Measurements from ENCODE around the gene CLASP1.

DNA sequence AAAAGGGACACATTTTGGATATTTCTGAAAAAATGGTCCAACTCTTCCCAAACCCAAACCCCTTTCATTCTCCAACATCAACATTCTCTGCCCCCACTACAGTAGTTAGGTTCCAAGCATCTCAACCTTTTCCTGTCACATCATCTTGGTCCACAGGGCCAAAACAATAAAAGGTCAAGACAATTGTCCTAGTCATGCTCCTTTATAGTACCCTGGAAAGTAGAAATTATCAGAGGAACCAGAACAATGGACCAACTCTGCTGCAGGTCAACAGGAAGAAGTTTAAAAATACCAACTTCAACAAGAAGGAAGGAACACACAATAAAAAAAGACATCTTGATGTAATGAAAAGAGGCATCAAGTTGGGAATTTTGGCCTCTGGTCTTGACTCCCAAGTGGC is 36.1 kb downstream of the CLASP1 start:
- TF ChIP-seq, protein P1, sequence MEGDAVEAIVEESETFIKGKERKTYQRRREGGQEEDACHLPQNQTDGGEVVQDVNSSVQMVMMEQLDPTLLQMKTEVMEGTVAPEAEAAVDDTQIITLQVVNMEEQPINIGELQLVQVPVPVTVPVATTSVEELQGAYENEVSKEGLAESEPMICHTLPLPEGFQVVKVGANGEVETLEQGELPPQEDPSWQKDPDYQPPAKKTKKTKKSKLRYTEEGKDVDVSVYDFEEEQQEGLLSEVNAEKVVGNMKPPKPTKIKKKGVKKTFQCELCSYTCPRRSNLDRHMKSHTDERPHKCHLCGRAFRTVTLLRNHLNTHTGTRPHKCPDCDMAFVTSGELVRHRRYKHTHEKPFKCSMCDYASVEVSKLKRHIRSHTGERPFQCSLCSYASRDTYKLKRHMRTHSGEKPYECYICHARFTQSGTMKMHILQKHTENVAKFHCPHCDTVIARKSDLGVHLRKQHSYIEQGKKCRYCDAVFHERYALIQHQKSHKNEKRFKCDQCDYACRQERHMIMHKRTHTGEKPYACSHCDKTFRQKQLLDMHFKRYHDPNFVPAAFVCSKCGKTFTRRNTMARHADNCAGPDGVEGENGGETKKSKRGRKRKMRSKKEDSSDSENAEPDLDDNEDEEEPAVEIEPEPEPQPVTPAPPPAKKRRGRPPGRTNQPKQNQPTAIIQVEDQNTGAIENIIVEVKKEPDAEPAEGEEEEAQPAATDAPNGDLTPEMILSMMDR (conservative IDR thresholded peaks at IDR 0.05; ENCODE audit: low read length) = no peak
- no peak for TF ChIP-seq EZH2phosphoT487 (IDR thresholded peaks at IDR 0.05; ENCODE audit: borderline replicate concordance, low read depth, low read length)
